Vagina (tissue), 2 donors: ENCODE measurements around the gene PPFIBP2.

Experiments
- POLR2AphosphoS5 ChIP-seq, 2 donors: sonication (generic); formaldehyde crosslinking; IDR thresholded peaks; one replicate each; pipeline ENCODE4 v1.9.0; 2017; ENCODE audit warnings: antibody characterized with exemption in 2 of 2, mild to moderate bottlenecking in 2 of 2, low read depth in 1 of 2; ENCODE audit not compliant: insufficient read depth in 1 of 2
- TF ChIP-seq, protein P1 (sequence below), 3 experiments: fragments of 450-650 bp in 2 of 3; fragments of 200-600 bp in 1 of 3; sonication (generic) in 1 of 3; IDR thresholded peaks; one replicate each; pipeline ENCODE4 v1.5.1; 2017 to 2019; ENCODE audit warnings: antibody characterized with exemption in 3 of 3, mild to moderate bottlenecking in 2 of 3, moderate library complexity in 2 of 3

DNA sequence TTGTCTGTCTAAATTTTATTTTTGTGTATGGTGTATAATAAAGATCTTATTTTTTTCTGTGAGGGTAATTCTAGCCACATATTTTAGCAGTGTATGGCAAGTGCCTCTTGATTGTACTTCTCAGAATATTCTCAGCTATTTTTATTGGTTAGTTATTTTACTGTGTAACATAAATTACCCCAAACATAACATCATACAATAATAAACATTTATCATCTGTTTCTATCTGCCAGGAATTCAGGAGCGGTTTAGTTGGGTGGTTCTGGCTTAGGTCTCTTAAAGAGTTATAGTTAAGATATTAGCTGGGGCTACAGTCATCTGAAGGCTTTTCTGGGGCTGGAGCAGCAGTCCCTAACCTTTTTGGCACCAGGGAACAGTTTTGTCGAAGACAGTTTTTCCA, 47.8 kb downstream of the PPFIBP2 start:
- TF ChIP-seq, protein P1, sequence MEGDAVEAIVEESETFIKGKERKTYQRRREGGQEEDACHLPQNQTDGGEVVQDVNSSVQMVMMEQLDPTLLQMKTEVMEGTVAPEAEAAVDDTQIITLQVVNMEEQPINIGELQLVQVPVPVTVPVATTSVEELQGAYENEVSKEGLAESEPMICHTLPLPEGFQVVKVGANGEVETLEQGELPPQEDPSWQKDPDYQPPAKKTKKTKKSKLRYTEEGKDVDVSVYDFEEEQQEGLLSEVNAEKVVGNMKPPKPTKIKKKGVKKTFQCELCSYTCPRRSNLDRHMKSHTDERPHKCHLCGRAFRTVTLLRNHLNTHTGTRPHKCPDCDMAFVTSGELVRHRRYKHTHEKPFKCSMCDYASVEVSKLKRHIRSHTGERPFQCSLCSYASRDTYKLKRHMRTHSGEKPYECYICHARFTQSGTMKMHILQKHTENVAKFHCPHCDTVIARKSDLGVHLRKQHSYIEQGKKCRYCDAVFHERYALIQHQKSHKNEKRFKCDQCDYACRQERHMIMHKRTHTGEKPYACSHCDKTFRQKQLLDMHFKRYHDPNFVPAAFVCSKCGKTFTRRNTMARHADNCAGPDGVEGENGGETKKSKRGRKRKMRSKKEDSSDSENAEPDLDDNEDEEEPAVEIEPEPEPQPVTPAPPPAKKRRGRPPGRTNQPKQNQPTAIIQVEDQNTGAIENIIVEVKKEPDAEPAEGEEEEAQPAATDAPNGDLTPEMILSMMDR (IDR thresholded peaks at IDR 0.05): no peak
- TF ChIP-seq POLR2AphosphoS5 (IDR thresholded peaks at IDR 0.05; ENCODE audit: insufficient read depth in 1 of 2, low read depth in 1 of 2): no peak
